Measurements from ENCODE around the gene CSDE1.
A peak's percentile ranks its signal among the peaks of the same experiment; 100 is the strongest.

Gene CSDE1

DNA sequence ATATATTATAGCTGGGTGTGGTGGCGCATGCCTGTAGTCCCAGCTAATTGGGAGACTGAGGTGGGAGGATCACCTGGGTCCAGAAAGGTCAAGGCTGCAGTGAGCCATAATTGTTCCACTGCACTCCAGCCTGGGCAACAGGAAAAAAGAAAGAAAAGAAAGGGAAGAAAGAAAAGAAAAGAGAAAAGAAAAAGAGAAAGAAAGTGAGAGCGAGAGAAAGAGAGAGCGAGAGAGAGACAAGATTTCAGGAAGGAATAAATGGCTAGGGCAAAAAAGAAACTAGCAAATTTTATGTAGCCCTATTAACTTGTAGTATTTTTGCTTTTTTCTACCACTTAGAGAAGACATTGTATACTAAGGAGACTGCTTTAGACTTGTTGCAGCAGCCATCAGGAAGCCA is 47.4 kb downstream of the CSDE1 start:
- DNase-seq (ENCODE audit: insufficient read length, low spot score) (no peak), FAIRE-seq (no peak)
- TF ChIP-seq PAX5 (IDR thresholded peaks at IDR 0.05; ENCODE audit: insufficient read depth, low read length, severe bottlenecking): no peak
- TF ChIP-seq POLR2A (IDR thresholded peaks at IDR 0.05; ENCODE audit: low read depth, low read length): no peak
- no peak for TF ChIP-seq POU2F2 (IDR thresholded peaks at IDR 0.05; ENCODE audit: low read depth, low read length)
- TF ChIP-seq TAF1 (IDR thresholded peaks at IDR 0.05; ENCODE audit: low read depth, low read length): no peak
- no peak for TF ChIP-seq POLR2AphosphoS5 (IDR thresholded peaks at IDR 0.05; ENCODE audit: low read depth, low read length)
- TF ChIP-seq SPI1 (IDR thresholded peaks at IDR 0.05; ENCODE audit: low read depth, low read length): no peak

- FAIRE-seq (no peak), DNase-seq (ENCODE audit: insufficient read length, low spot score) (no peak)
- no peak for TF ChIP-seq POLR2A (IDR thresholded peaks at IDR 0.05; ENCODE audit: low read depth, low read length)
- TF ChIP-seq TAF1 (IDR thresholded peaks at IDR 0.05; ENCODE audit: low read depth, low read length): no peak
- no peak for TF ChIP-seq PAX5 (IDR thresholded peaks at IDR 0.05; ENCODE audit: insufficient read depth, low read length, severe bottlenecking)
- TF ChIP-seq POLR2AphosphoS5 (IDR thresholded peaks at IDR 0.05; ENCODE audit: low read depth, low read length): no peak
- no peak for TF ChIP-seq SPI1 (IDR thresholded peaks at IDR 0.05; ENCODE audit: low read depth, low read length)
- TF ChIP-seq POU2F2 (IDR thresholded peaks at IDR 0.05; ENCODE audit: low read depth, low read length): no peak
These were observed 50.2 kb downstream of the CSDE1 start for GRCh38 chr1:114707604-114708003.

- TF ChIP-seq POU2F2 (IDR thresholded peaks at IDR 0.05; ENCODE audit: low read depth, low read length) (no peak), POLR2AphosphoS5 (IDR thresholded peaks at IDR 0.05; ENCODE audit: low read depth, low read length) (no peak), TAF1 (IDR thresholded peaks at IDR 0.05; ENCODE audit: low read depth, low read length) (no peak), PAX5 (IDR thresholded peaks at IDR 0.05; ENCODE audit: insufficient read depth, low read length, severe bottlenecking) (no peak), SPI1 (IDR thresholded peaks at IDR 0.05; ENCODE audit: low read depth, low read length) (no peak), POLR2A (IDR thresholded peaks at IDR 0.05; ENCODE audit: low read depth, low read length) (no peak)
- DNase-seq (ENCODE audit: insufficient read length, low spot score) (no peak), FAIRE-seq (peak; percentile 85)
These were observed 54.5 kb downstream of the CSDE1 start for GRCh38 chr1:114703242-114703641.

GRCh38 chr1:114702737-114703136 is 55.0 kb downstream of the CSDE1 start:
- TF ChIP-seq SPI1 (IDR thresholded peaks at IDR 0.05; ENCODE audit: low read depth, low read length) (0 out of 2 replicates have a peak, but pooled peaks have one; percentile 27), TAF1 (IDR thresholded peaks at IDR 0.05; ENCODE audit: low read depth, low read length) (no peak)
- no peak for DNase-seq (ENCODE audit: insufficient read length, low spot score)
- peak; percentile 82 for FAIRE-seq

DNA sequence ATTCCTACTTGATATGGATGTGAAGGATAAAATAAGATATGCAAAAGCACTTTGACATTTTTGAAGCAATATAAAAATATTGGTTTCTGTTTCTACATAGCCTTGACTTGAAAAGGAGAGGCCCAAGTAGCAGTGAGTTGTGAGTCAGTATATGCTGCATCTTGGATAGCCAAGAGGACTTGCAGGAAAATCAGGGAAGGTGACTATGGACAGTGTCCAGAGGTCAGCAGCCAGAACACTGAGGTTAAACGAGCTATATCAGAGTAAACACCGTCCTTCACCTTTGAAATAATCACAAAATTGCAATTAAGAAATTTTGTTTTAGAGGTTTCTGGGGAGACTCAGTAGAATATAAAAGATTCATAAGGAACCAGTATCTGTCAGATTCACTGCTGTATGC is 55.9 kb downstream of the CSDE1 start:
- no peak for FAIRE-seq
- no peak for DNase-seq (ENCODE audit: insufficient read length, low spot score)

GRCh38 chr1:114700036-114700600 is 57.7 kb downstream of the CSDE1 start:
- DNase-seq (ENCODE audit: insufficient read length, low spot score) (no peak), FAIRE-seq (no peak)
- TF ChIP-seq POLR2AphosphoS5 (IDR thresholded peaks at IDR 0.05; ENCODE audit: low read depth, low read length) (no peak), PAX5 (IDR thresholded peaks at IDR 0.05; ENCODE audit: insufficient read depth, low read length, severe bottlenecking) (no peak)

More for the DNA sequence above, 55.9 kb downstream of the CSDE1 start:
- no peak for TF ChIP-seq POU2F2 (IDR thresholded peaks at IDR 0.05; ENCODE audit: low read depth, low read length)
- no peak for TF ChIP-seq POLR2AphosphoS5 (IDR thresholded peaks at IDR 0.05; ENCODE audit: low read depth, low read length)
- no peak for TF ChIP-seq SPI1 (IDR thresholded peaks at IDR 0.05; ENCODE audit: low read depth, low read length)
- no peak for TF ChIP-seq TAF1 (IDR thresholded peaks at IDR 0.05; ENCODE audit: low read depth, low read length)
- TF ChIP-seq PAX5 (IDR thresholded peaks at IDR 0.05; ENCODE audit: insufficient read depth, low read length, severe bottlenecking): no peak
- no peak for TF ChIP-seq POLR2A (IDR thresholded peaks at IDR 0.05; ENCODE audit: low read depth, low read length)

DNA sequence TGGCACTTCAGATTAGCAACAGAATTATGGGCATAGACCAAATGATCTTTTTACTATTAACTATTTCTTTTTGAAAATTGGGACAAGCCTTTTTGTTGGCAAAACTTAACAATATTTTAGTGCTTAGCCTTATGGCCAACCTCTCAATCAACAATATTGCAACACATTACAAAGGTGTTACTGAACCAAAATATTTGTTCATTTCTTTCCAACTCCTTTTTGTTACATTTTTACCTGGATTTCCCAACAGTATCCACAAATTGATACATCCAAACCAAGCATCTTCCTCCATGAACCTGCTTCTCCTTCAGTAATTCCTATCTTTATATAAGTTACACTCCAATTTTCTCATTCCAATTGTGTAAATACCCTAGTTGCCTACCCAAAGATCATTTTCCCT is 61.0 kb downstream of the CSDE1 start:
- DNase-seq (ENCODE audit: insufficient read length, low spot score): no peak
- TF ChIP-seq TAF1 (IDR thresholded peaks at IDR 0.05; ENCODE audit: low read depth, low read length) (no peak), SPI1 (IDR thresholded peaks at IDR 0.05; ENCODE audit: low read depth, low read length) (no peak), POU2F2 (IDR thresholded peaks at IDR 0.05; ENCODE audit: low read depth, low read length) (no peak)
- FAIRE-seq: no peak

DNA sequence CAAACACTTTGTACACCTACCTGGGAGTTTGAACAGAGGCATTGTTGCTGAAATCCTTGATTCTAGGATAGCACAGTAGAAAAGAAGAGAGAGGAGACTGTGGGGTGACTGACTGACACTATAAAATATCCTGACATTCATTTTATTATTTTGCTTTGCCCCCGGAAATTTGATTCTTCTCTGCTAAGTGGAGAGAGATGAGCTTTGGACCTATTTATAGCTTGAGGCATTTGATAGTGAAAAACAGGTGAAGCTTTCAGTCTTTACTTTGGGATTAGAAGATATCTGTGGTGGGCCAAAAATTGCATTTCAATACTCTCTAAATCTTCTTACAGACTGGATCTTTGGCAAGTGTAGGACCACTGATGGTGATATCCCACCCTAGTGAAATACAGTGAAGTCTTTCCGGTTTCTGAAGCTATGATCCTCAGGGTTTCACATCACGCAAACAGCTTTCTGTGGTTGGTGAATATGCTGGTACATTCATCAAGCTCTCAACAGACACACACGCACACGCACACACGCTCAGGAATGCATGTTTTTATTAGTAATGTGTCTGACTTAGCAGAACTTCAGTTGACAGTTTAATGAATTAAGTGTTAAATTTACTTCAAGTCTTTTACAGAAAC is 62.2 kb downstream of the CSDE1 start, which contains the start of gene AMPD1:
Gene AMPD1 (minus strand): TSS at position 117 of the 629 bp plus-strand sequence. CDS start 75 bp downstream, at position 42.
- DNase-seq (ENCODE audit: insufficient read length, low spot score) (no peak), FAIRE-seq (no peak)
- TF ChIP-seq PAX5 (IDR thresholded peaks at IDR 0.05; ENCODE audit: insufficient read depth, low read length, severe bottlenecking): no peak
- no peak for TF ChIP-seq TAF1 (IDR thresholded peaks at IDR 0.05; ENCODE audit: low read depth, low read length)
- TF ChIP-seq SPI1 (IDR thresholded peaks at IDR 0.05; ENCODE audit: low read depth, low read length): no peak
- no peak for TF ChIP-seq POU2F2 (IDR thresholded peaks at IDR 0.05; ENCODE audit: low read depth, low read length)
- TF ChIP-seq POLR2A (IDR thresholded peaks at IDR 0.05; ENCODE audit: low read depth, low read length): no peak
- TF ChIP-seq POLR2AphosphoS5 (IDR thresholded peaks at IDR 0.05; ENCODE audit: low read depth, low read length): no peak

DNA sequence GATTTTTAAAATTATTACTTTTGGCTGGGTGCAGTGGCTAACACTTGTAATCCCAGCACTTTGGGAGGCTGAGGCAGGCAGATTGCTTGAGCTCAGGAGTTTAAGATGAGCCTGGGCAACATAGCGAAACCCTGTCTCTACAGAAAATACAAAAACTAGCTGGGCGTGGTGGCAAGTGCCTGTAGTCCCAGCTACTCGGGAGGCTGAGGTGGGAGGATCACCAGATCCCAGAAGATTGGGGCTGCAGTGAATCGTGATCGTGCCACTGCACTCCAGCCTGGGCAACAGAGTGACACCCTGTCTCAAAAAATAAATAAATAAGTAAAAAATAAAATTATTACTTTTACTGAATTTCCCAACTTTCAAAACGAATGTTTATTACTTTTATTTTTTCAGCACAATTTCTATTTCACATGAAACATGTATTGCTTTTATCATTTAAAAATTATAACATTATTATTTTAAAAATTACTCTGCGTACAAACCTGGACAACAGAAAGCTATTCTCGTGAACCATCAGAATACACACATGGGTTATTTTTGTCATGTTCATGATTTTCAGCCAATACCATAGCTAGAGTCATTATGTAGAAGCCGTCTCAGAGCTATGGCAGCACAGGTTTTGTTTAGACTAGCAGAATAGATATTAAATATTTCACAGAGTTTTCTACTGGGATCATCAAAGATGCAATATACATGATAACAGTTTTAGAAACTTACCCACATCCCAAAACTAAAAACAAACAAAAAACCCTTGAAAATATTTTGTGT is 63.1 kb downstream of the CSDE1 start:
- TF ChIP-seq POLR2AphosphoS5 (IDR thresholded peaks at IDR 0.05; ENCODE audit: low read depth, low read length) (no peak), PAX5 (IDR thresholded peaks at IDR 0.05; ENCODE audit: insufficient read depth, low read length, severe bottlenecking) (no peak), POLR2A (IDR thresholded peaks at IDR 0.05; ENCODE audit: low read depth, low read length) (no peak), TAF1 (IDR thresholded peaks at IDR 0.05; ENCODE audit: low read depth, low read length) (no peak), SPI1 (IDR thresholded peaks at IDR 0.05; ENCODE audit: low read depth, low read length) (no peak), POU2F2 (IDR thresholded peaks at IDR 0.05; ENCODE audit: low read depth, low read length) (no peak)
- no peak for DNase-seq (ENCODE audit: insufficient read length, low spot score)
- FAIRE-seq: no peak

Measured in GM12891 (cell line).